Loucy (cell line): ENCODE data around the gene EXOSC2.

Experiments used
- EZH2phosphoT487 ChIP-seq: fragments of 200-600 bp; IDR thresholded peaks from 2 replicates; pipeline ENCODE4 v1.6.1; 2018; ENCODE audit warnings: antibody characterized with exemption, mild to moderate bottlenecking, moderate library complexity, borderline replicate concordance
- TF ChIP-seq, protein P1 (sequence below): fragments of 200-600 bp; sonication (generic); conservative IDR thresholded peaks from 2 replicates; pipeline ENCODE4 v1.5.1; 2014; ENCODE audit warnings: mild to moderate bottlenecking, antibody characterized with exemption, low read length

GRCh38 chr9:130664251-130665028, 29.1 kb upstream of the EXOSC2 start, which contains the start of gene PRDM12:
- no peak for TF ChIP-seq EZH2phosphoT487
- TF ChIP-seq, protein P1, sequence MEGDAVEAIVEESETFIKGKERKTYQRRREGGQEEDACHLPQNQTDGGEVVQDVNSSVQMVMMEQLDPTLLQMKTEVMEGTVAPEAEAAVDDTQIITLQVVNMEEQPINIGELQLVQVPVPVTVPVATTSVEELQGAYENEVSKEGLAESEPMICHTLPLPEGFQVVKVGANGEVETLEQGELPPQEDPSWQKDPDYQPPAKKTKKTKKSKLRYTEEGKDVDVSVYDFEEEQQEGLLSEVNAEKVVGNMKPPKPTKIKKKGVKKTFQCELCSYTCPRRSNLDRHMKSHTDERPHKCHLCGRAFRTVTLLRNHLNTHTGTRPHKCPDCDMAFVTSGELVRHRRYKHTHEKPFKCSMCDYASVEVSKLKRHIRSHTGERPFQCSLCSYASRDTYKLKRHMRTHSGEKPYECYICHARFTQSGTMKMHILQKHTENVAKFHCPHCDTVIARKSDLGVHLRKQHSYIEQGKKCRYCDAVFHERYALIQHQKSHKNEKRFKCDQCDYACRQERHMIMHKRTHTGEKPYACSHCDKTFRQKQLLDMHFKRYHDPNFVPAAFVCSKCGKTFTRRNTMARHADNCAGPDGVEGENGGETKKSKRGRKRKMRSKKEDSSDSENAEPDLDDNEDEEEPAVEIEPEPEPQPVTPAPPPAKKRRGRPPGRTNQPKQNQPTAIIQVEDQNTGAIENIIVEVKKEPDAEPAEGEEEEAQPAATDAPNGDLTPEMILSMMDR, result no peak
